Vagina (tissue), 2 donors: ENCODE results near the gene SAA2.

Experiments
- CTCF ChIP-seq, 3 experiments: fragments of 450-650 bp in 2 of 3; fragments of 200-600 bp in 1 of 3; sonication (generic) in 1 of 3; IDR thresholded peaks; one replicate each; pipeline ENCODE4 v1.5.1; 2017 to 2019; ENCODE audit warnings: antibody characterized with exemption in 3 of 3, mild to moderate bottlenecking in 2 of 3, moderate library complexity in 2 of 3
- POLR2A ChIP-seq, 2 donors: fragments of 450-650 bp; IDR thresholded peaks; one replicate each; pipeline ENCODE4 v1.6.1; 2017; ENCODE audit warnings: antibody characterized with exemption in 2 of 2, mild to moderate bottlenecking in 2 of 2, moderate library complexity in 2 of 2
- POLR2AphosphoS5 ChIP-seq, 2 donors: sonication (generic); formaldehyde crosslinking; IDR thresholded peaks; one replicate each; pipeline ENCODE4 v1.9.0; 2017; ENCODE audit warnings: antibody characterized with exemption in 2 of 2, mild to moderate bottlenecking in 2 of 2, low read depth in 1 of 2; ENCODE audit not compliant: insufficient read depth in 1 of 2

- no peak for TF ChIP-seq CTCF (IDR thresholded peaks at IDR 0.05)
- TF ChIP-seq POLR2A (IDR thresholded peaks at IDR 0.05) = no peak
- no peak for TF ChIP-seq POLR2AphosphoS5 (IDR thresholded peaks at IDR 0.05; ENCODE audit: insufficient read depth in 1 of 2, low read depth in 1 of 2)
Observed at GRCh38 chr11:18236664-18237356, 11.7 kb downstream of the SAA2 start, which contains the start of gene SAA4.
